ENCODE results near the gene GPR87.

The GPR87 gene

DNA sequence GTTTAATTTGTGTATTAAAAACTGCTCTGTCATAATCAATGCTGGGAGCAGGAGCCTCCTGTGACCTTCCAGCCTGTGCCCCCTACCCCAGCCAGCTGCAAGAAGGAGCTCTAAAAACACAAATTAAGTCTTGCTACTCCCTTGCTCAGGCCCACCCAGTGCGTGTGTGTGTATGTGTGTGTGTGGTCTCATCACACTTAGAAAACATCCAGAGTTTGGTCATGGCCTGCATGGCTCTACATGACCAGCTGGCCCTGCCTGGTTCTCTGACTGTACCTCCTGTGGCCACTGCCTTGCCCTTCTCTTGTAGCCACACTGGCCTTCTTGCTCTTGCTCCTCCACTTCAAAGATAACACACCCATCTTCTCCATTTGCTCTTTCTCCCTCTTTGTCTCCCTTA, 52.0 kb downstream of the GPR87 start:
- H3K27ac ChIP-seq: no peak overlapping the region
- TF ChIP-seq CTCF (IDR thresholded peaks at IDR 0.05): no peak
- TF ChIP-seq ZFX (IDR thresholded peaks at IDR 0.05; ENCODE audit: borderline replicate concordance): no peak

GRCh38 chr3:151262871-151263525, 53.6 kb downstream of the GPR87 start:
- TF ChIP-seq ZFX (IDR thresholded peaks at IDR 0.05; ENCODE audit: borderline replicate concordance): no peak
- no peak for TF ChIP-seq CTCF (IDR thresholded peaks at IDR 0.05)

DNA sequence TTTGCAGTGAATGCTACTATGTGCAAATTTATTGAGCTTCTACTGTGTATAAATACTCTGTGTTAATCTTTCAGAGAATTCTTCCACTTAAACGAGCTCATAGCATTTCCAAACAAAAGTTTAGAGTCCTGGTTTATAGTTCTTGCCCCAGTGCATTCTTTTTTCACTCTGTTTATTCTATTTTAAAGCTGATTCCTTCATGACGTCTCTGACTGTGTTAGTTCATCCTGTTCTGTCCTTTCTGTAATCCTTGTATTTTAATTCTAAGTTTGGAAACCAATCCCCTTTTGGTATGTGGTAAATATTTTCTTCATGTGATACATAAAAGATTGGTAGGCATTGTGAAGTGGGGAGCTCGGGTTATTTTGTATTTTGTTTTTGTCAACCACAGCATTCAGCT, 57.0 kb downstream of the GPR87 start:
- TF ChIP-seq ZFX (IDR thresholded peaks at IDR 0.05; ENCODE audit: borderline replicate concordance) (no peak), CTCF (IDR thresholded peaks at IDR 0.05) (no peak)
- H3K27ac ChIP-seq: no peak overlapping the region

More at GRCh38 chr3:151262871-151263525, 53.6 kb downstream of the GPR87 start:
- no peak overlapping the region for H3K27ac ChIP-seq

- no peak overlapping the region for H3K27ac ChIP-seq
- TF ChIP-seq ZFX (IDR thresholded peaks at IDR 0.05; ENCODE audit: borderline replicate concordance) (no peak), CTCF (IDR thresholded peaks at IDR 0.05) (no peak)
Observed at GRCh38 chr3:151256749-151257148, 59.9 kb downstream of the GPR87 start.

DNA sequence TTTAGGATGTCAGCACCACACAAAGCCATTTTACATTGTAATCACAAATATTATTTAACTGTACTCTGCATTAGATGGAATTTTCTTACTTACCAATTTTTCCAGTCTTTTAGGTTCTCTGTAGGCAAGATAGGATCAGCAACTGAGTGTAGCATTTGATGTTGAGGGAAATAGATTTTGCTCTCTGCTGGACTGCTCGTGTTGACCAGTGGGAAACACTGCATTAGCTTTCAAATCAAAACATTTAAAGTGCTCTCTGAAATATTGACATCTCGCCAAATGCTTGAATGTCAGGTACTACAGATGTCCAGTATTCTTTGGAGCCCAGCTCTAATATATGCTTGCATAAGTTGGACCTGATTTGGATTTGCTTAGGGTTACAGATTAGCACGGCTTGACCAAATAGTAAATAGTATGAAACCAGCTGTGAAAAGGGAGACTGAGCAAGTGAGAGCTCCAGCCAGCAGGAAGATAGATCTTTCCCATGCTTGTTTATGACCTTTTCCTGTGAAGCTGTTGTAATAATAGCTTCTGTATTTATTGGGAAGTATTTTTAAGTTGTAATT, 67.8 kb downstream of the GPR87 start:
- no peak for TF ChIP-seq CTCF (IDR thresholded peaks at IDR 0.05)
- TF ChIP-seq ZFX (IDR thresholded peaks at IDR 0.05; ENCODE audit: borderline replicate concordance): no peak

More for the DNA sequence above, 67.8 kb downstream of the GPR87 start:
- H3K27ac ChIP-seq: no peak overlapping the region
